Endodermal cell (in vitro differentiated cells): ENCODE measurements around the gene GCGR. TPM values are rescaled to one million over a fixed set of nuclear protein-coding genes. Genes with fewer than 3 reads are reported as not detected.

Experiments used
- DNase-seq: peaks from one replicate; pipeline ENCODE4 v3.0.0-alpha.2; 2017
- H3K27ac ChIP-seq: 2 replicates; pipeline ENCODE4 v1.5.1; 2013; ENCODE audit warnings: mild to moderate bottlenecking, low read depth, low read length, moderate library complexity
- H3K27me3 ChIP-seq: 2 replicates; pipeline ENCODE4 v1.6.1; 2013; ENCODE audit warnings: mild to moderate bottlenecking, low read length, moderate library complexity; ENCODE audit not compliant: insufficient read depth, control insufficient read depth, poor library complexity, severe bottlenecking
- H3K36me3 ChIP-seq: 2 replicates; pipeline ENCODE4 v1.7.0; 2013; ENCODE audit warnings: mild to moderate bottlenecking, low read length, moderate library complexity; ENCODE audit not compliant: control insufficient read depth, insufficient read depth
- H3K4me1 ChIP-seq: one replicate; pipeline ENCODE4 v1.7.0; 2013; ENCODE audit warnings: low read length; ENCODE audit not compliant: control insufficient read depth, insufficient read depth
- H3K4me3 ChIP-seq: 2 replicates; pipeline ENCODE4 v1.5.1; 2013; ENCODE audit warnings: mild to moderate bottlenecking, low read length, moderate library complexity
- H3K9ac ChIP-seq: 2 replicates; pipeline ENCODE4 v1.6.1; 2013; ENCODE audit warnings: mild to moderate bottlenecking, low read length, moderate library complexity; ENCODE audit not compliant: poor library complexity, severe bottlenecking; ENCODE audit errors: extremely low read depth
- H3K9me3 ChIP-seq: 2 replicates; pipeline ENCODE4 v1.6.1; 2013; ENCODE audit warnings: mild to moderate bottlenecking, low read length, moderate library complexity; ENCODE audit not compliant: control insufficient read depth
- H3K27ac Mint-ChIP-seq: 2 replicates; pipeline ENCODE4 v1.8.0; 2020; ENCODE audit warnings: mixed read lengths
- H3K27me3 Mint-ChIP-seq: 2 replicates; pipeline ENCODE4 v1.8.0; 2021; ENCODE audit warnings: mild to moderate bottlenecking, mixed read lengths; ENCODE audit not compliant: insufficient read depth
- H3K36me3 Mint-ChIP-seq: 2 replicates; pipeline ENCODE4 v1.8.0; 2020; ENCODE audit warnings: low read depth, mixed read lengths
- H3K4me1 Mint-ChIP-seq: 2 replicates; pipeline ENCODE4 v1.8.0; 2020; ENCODE audit warnings: mixed read lengths
- H3K4me3 Mint-ChIP-seq: 2 replicates; pipeline ENCODE4 v1.8.0; 2020; ENCODE audit warnings: mild to moderate bottlenecking, moderate library complexity, mixed read lengths
- H3K9me3 Mint-ChIP-seq: 2 replicates; pipeline ENCODE4 v1.8.0; 2020; ENCODE audit warnings: mild to moderate bottlenecking, mixed read lengths
- CTCF ChIP-seq: fragments of 200-600 bp; sonication (generic); conservative IDR thresholded peaks from 2 replicates; pipeline ENCODE4 v1.5.0; 2021; ENCODE audit warnings: antibody characterized with exemption, mild to moderate bottlenecking
- WGBS, 2 experiments: methylation state at CpG; one replicate each; pipeline versions ENCODE4 v1.1.5 to v1.1.7; 2013; ENCODE audit warnings: missing lambda C conversion rate in 2 of 2, mixed read lengths in 1 of 2; ENCODE audit not compliant: insufficient coverage in 1 of 2, insufficient read length in 1 of 2; 5-methylcytosine and 5-hydroxymethylcytosine counted together
- total RNA-seq, 2 donors: library from RNA; stranded (reverse); fragmentation: NEBNext Ultra II Directional in 1 of 2; extraction: Animal tissue kit (Norgen Biotek cat#: 25700) in 1 of 2; gene quantifications; 2 replicates in 1 of 2; 3 replicates in 1 of 2; pipeline ENCODE4 v1.2.1, GENCODE V29; 2021

Gene GCGR
- total RNA-seq, 2 donors from 2014 or later, result 4.0 TPM; not detected in 1

GRCh38 chr17:81831563-81831956 lies 27.6 kb downstream of the GCGR start:
- Mint-ChIP-seq H3K4me1 (peaks cover 13% of the 10 kb centered on the region), H3K27ac (no peak overlapping the region), H3K4me3 (peak overlapping the region; percentile 83), H3K27me3 (no peaks in the 10 kb centered on the region), H3K9me3 (no peaks in the 10 kb centered on the region), H3K36me3 (peaks cover 4% of the 10 kb centered on the region)
- Histone ChIP-seq H3K36me3 (no peaks in the 10 kb centered on the region), H3K4me1 (peaks cover 4% of the 10 kb centered on the region), H3K27ac (no peak overlapping the region), H3K27me3 (no peaks in the 10 kb centered on the region), H3K9ac (no peak overlapping the region), H3K9me3 (no peaks in the 10 kb centered on the region), H3K4me3 (peak overlapping the region; percentile 95)
- WGBS, 2 experiments, result 99% methylated on average over 6 of the region's 7 CpGs; no CpG with 5 or more reads in 1 of the 2 experiments
- no peak for DNase-seq
- no peak for TF ChIP-seq CTCF

- Histone ChIP-seq H3K27me3 (no peaks in the 10 kb centered on the region), H3K36me3 (no peaks in the 10 kb centered on the region), H3K27ac (no peak overlapping the region), H3K4me3 (peak overlapping the region; percentile 95), H3K9me3 (no peaks in the 10 kb centered on the region), H3K9ac (peak overlapping the region; percentile 70), H3K4me1 (peaks cover 4% of the 10 kb centered on the region)
- Mint-ChIP-seq H3K27me3 (no peaks in the 10 kb centered on the region), H3K4me1 (peaks cover 13% of the 10 kb centered on the region), H3K9me3 (no peaks in the 10 kb centered on the region), H3K4me3 (peak overlapping the region; percentile 83), H3K27ac (peak overlapping the region; percentile 77), H3K36me3 (peaks cover 4% of the 10 kb centered on the region)
- no peak for TF ChIP-seq CTCF
- WGBS, 2 experiments, result 68 to 76% methylated on average over 16 to 18 of the region's 18 CpGs
- no peak for DNase-seq
These were observed 28.1 kb downstream of the GCGR start for GRCh38 chr17:81831957-81832607.

GRCh38 chr17:81832608-81833159 lies 28.7 kb downstream of the GCGR start:
- WGBS, 2 experiments, result 1% methylated on average over 18 to 58 of the region's 65 CpGs
- Mint-ChIP-seq H3K27ac (peak overlapping the region; percentile 77), H3K9me3 (no peaks in the 10 kb centered on the region), H3K27me3 (no peaks in the 10 kb centered on the region), H3K4me1 (peaks cover 13% of the 10 kb centered on the region), H3K36me3 (peaks cover 4% of the 10 kb centered on the region), H3K4me3 (peak overlapping the region; percentile 83)
- Histone ChIP-seq H3K9ac (peak overlapping the region; percentile 70), H3K9me3 (no peaks in the 10 kb centered on the region), H3K27me3 (no peaks in the 10 kb centered on the region), H3K36me3 (no peaks in the 10 kb centered on the region), H3K4me1 (peaks cover 4% of the 10 kb centered on the region), H3K27ac (no peak overlapping the region), H3K4me3 (peak overlapping the region; percentile 95)
- DNase-seq, result no peak
- no peak for TF ChIP-seq CTCF
